ENCODE results near the gene CEP192.
"Not testable (repeated sequence)": the region's sequence is repeated elsewhere in the genome, so short reads cannot be mapped to it uniquely, and the experiment has no call there.

Gene CEP192

GRCh38 chr18:12995424-12995823 lies 4.3 kb downstream of the CEP192 start:
- DNase-seq = no peak

- DNase-seq = no peak
These were observed 4.9 kb downstream of the CEP192 start for GRCh38 chr18:12995952-12996477.

- no peak for DNase-seq
These were observed 5.6 kb downstream of the CEP192 start for GRCh38 chr18:12996661-12997292.

- DNase-seq = not testable (repeated sequence)
These were observed 6.2 kb downstream of the CEP192 start for GRCh38 chr18:12997330-12997729.

GRCh38 chr18:12998332-12999060 lies 7.3 kb downstream of the CEP192 start:
- DNase-seq = no peak

GRCh38 chr18:13003466-13003896 lies 12.3 kb downstream of the CEP192 start:
- no peak for DNase-seq

DNA sequence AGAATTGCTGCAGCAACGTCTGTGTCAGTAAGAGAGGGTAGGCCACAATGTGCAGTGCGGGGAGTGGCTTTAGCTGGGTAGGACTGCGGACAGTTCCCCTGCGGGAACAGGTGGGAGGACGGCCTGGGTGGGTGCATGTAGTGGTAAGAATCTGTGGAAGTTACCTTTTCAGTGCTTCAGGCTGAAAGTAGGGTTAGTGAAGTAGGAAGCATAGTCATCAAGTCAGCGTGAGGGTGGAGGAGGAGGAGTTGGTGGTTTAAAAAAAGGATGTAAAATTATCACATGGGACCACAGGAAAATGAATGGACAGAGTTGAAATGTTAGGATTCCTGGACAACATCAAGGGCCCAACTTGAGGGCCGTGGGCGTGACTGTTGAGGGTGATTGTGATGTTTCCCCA lies 13.2 kb downstream of the CEP192 start:
- no peak for DNase-seq

DNA sequence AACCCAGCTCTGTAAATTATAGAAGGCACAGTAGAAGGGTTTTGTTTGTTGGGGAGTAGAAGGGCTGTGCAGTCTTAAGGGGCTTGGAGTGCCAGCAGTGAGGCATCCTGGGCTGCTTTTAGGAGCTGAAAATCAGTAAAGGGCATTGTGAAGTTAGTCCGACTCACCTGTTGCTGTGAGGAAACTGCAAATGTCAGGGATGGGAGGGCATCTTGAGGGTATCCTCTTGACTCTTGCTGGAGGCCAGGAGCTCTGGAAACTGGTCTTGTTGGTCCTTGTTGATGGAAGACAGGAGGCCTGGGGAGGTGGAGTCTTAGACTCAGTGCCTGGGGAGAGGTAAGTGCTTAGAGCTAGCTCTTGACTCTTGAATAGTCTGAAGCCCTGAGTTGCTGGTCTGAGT lies 14.1 kb downstream of the CEP192 start:
- no peak for DNase-seq

- no peak for DNase-seq
These were observed 15.5 kb downstream of the CEP192 start for GRCh38 chr18:13006531-13007247.

DNA sequence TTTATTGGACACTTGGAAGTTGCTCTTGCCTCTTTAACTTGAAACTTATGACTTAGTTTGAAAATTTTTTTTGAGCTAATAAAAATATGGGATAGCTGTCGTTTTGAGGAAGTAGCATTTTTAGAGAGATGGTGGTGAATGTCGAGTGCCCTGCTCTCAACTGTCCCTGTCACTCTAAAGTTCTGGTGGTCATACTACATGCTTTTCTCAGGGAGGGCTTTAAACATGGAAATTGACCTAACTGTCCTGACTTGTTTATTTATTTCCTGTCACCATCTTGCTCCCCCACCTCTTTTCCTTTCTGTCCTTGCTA lies 16.0 kb downstream of the CEP192 start:
- no peak for DNase-seq

DNA sequence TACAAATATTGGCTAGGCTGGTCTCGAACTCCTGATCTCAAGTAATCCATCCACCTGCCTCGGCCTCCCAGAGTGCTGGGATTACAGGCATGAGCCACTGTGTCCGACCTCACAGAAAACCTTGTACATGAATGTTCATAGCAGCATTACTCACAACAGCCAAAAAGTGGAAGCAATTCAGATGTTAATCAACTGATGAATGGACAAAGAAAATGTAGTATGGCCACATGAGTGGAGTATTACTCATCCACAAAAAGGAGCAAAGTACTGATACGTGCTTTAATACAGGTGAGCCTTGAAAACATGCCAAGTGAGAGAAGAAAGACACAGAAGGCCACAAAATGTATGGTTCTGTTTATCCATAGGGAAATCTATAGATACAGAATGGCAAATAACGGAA lies 20.6 kb downstream of the CEP192 start:
- DNase-seq = no peak

- no peak for DNase-seq
These were observed 23.1 kb downstream of the CEP192 start for GRCh38 chr18:13014232-13014631.

DNA sequence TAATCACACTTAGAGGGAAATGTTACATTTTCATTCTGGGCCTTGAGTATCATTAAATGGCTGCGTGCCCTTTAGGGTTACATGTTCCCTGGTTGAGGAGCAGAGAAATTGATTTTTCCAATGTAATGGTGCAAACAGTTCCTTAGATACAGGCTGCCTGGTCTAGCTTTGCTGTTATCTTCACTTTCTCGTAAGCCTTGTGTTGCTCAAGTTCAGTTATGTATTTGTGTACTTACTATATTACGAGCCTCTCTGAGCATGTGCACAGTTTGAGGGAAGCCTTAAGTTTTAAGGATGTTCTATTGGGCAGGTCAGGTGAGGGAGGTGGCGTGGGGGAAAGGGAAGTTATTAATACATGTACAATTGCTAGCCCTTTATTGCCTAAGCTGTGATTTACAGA lies 23.7 kb downstream of the CEP192 start:
- no peak for DNase-seq

DNA sequence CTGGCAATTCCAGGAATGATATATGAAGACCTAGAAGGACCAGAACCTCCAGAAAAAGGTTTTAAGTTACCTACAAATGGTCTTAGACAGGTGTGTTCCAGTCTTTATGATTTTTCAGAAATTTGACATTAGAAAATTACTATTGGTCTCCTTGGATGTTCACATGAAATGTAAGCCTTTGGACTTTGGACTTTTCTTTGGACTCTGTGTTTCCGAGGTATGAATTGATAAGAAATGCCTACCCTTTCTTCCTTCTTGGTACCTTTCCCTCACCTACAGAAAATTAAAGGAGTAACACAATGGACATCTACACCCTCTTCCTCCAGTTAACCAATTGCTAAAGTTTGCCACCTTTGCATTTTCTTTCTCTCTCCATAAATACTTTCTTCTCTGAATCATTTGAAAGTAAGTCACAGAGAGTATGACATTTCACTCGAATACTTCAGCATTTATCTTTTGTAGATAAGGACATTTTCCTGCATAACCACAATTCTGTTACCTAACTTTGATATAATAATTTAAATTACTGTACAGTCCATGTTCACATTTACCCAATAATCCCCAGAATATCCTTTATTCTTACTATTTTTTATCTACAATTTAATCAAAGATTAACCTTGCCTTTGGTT lies 26.2 kb downstream of the CEP192 start:
- DNase-seq = no peak

GRCh38 chr18:13018374-13018773 lies 27.2 kb downstream of the CEP192 start:
- DNase-seq = no peak

- no peak for DNase-seq
These were observed 28.1 kb downstream of the CEP192 start for GRCh38 chr18:13019301-13019700.

DNA sequence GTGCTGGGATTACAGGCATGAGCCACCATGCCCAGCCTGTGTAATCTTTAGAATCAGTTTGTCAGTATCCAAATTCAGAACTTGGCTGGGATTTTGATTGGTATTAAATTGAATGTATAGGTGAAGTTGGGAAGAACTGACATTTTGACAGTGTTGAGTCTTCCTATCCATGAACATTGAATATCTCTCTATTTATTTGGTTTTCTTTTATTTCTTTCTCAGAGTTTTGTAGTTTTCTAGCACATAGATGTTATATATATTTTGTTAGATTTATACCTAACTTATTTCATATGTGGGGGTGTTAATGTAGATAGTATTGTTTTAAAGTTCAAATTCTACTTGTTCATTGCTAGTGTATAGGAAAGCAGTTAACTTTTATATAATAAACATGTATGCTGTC lies 31.5 kb downstream of the CEP192 start:
- DNase-seq = no peak

DNA sequence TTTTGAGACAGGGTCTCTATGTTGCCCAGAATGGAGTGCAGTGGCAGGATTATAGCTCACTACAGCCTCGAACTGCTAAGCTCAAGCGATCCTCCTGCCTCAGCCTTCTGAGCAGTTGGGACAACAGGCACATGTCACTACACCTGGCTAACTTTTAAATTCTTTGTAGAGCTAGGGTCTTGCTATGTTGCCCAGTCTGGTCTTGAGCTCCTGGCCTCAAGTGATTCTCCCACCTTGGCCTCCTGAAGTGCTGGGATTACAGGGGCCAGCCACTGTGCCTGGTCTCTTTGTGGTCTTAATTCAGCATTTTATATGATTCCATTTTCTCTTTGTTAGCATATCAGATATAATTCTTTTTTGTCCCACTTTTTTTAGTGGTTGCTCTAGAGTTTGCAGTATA lies 34.1 kb downstream of the CEP192 start:
- no peak for DNase-seq

DNA sequence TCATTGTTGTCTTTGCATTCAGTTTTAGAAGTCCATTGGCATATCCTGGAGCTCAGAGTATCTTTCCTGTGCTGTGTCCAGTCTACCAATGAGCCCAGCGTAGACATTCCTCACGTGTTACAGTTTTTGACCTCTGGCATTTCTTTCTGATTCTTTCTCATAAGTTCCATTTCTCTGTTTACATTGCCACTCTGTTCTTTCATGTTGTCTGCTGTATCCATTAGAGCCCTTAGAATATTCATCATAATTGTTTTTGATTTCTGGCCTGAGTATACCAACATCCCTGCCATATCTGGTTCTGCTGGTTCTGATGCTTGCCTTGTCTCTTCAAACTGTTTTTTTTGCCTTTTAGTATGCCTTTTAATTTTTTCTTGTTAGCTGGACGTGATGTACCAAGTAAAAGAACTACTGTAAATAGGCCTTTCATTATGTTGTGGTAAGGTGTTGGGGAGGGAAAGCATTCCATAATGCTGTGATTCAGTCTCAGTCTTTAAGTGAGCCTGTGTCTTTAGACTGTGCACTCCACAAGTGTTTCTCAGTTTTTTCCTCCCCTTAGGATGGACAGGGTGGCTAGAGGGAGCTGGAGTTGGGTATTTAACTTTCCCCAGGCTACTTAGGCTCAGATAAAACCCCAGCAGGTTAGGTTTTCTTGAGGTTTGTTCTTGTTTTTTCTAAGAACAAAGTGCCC lies 35.6 kb downstream of the CEP192 start:
- DNase-seq = no peak

- DNase-seq = no peak
These were observed 37.7 kb downstream of the CEP192 start for GRCh38 chr18:13028869-13029268.

- no peak for DNase-seq
These were observed 41.0 kb downstream of the CEP192 start for GRCh38 chr18:13032173-13032572.

DNA sequence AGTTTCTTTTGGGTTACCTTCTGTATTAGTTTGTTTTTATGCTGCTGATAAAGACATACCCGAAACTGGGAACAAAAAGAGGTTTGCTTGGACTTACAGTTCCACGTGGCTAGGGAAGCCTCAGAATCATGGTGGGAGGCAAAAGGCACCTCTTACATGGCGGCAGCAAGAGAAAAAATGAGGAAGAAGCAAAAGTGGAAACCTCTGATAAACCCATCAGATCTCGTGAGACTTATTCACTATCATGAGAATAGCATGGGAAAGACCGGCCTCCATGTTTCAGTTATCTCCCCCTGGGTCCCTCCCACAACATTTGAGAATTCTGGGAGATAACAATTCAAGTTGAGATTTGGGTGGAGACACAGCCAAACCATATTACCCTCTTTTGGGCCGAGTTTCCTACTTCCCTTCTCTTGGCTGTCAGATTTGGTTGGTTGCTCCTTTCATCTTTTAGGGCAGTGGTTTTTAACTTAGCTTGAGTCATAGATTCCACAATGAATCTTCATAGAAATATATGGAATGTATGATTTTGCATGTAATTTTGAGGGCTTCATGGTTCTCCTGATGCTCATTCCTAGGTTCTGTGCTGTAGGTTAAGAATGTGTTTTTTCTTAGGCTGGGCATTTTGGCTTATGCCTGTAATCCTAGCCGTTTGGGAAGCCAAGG lies 44.2 kb downstream of the CEP192 start:
- DNase-seq = no peak
